Erythroblast (primary cell): ENCODE data around the gene TPSG1.
"Not testable (repeated sequence)": the region's sequence is repeated elsewhere in the genome, so short reads cannot be mapped to it uniquely, and the experiment has no call there.

Experiments
- GATA1 ChIP-seq: IDR thresholded peaks from 2 replicates; pipeline ENCODE4 v1.6.1; 2011; ENCODE audit warnings: low read depth, mild to moderate bottlenecking, control low read depth, low read length, moderate library complexity
- POLR2A ChIP-seq: IDR thresholded peaks from 2 replicates; pipeline ENCODE4 v1.6.1; 2011; ENCODE audit warnings: mild to moderate bottlenecking, low read length

- TF ChIP-seq POLR2A, GATA1: not testable (repeated sequence)
These were observed 28.8 kb upstream of the TPSG1 start for GRCh38 chr16:1253701-1254364.
